ENCODE data around the gene CD46.

Gene CD46

GRCh38 chr1:207810606-207811295 lies 58.9 kb downstream of the CD46 start:
- no peaks in the 10 kb centered on the region for H3K9me3 ChIP-seq (replicated peaks; ENCODE audit: low read length)
- H3K36me3 ChIP-seq (ENCODE audit: insufficient read depth, low read length): peaks cover 62% of the 10 kb centered on the region
- H3K9ac ChIP-seq (ENCODE audit: low read depth, low read length): peak overlapping the region; percentile 54
- no peaks in the 10 kb centered on the region for H3K27me3 ChIP-seq (ENCODE audit: control insufficient read depth, insufficient read depth, low read length)
- no peak overlapping the region for H3K4me3 ChIP-seq (ENCODE audit: low read length)
- peaks cover 52% of the 10 kb centered on the region for H3K4me1 ChIP-seq (ENCODE audit: control insufficient read depth, insufficient read depth, low read length)
- H3K4me2 ChIP-seq (ENCODE audit: low read length): no peak overlapping the region

GRCh38 chr1:207811319-207811718 lies 59.5 kb downstream of the CD46 start:
- Histone ChIP-seq H3K27me3 (ENCODE audit: control insufficient read depth, insufficient read depth, low read length) (no peaks in the 10 kb centered on the region), H3K9me3 (replicated peaks; ENCODE audit: low read length) (no peaks in the 10 kb centered on the region), H3K9ac (ENCODE audit: low read depth, low read length) (no peak overlapping the region), H3K4me2 (ENCODE audit: low read length) (no peak overlapping the region), H3K4me1 (ENCODE audit: control insufficient read depth, insufficient read depth, low read length) (peaks cover 53% of the 10 kb centered on the region), H3K4me3 (ENCODE audit: low read length) (no peak overlapping the region), H3K36me3 (ENCODE audit: insufficient read depth, low read length) (peaks cover 64% of the 10 kb centered on the region)

- Histone ChIP-seq H3K9me3 (replicated peaks; ENCODE audit: low read length) (no peaks in the 10 kb centered on the region), H3K4me2 (ENCODE audit: low read length) (peak overlapping the region; percentile 32), H3K36me3 (ENCODE audit: insufficient read depth, low read length) (peaks cover 64% of the 10 kb centered on the region), H3K9ac (ENCODE audit: low read depth, low read length) (no peak overlapping the region), H3K4me1 (ENCODE audit: control insufficient read depth, insufficient read depth, low read length) (peaks cover 51% of the 10 kb centered on the region), H3K27me3 (ENCODE audit: control insufficient read depth, insufficient read depth, low read length) (no peaks in the 10 kb centered on the region), H3K4me3 (ENCODE audit: low read length) (peak overlapping the region; percentile 17)
These were observed 60.3 kb downstream of the CD46 start for GRCh38 chr1:207811920-207812720.

- Histone ChIP-seq H3K9ac (ENCODE audit: low read depth, low read length) (no peak overlapping the region), H3K9me3 (replicated peaks; ENCODE audit: low read length) (no peaks in the 10 kb centered on the region), H3K27me3 (ENCODE audit: control insufficient read depth, insufficient read depth, low read length) (no peaks in the 10 kb centered on the region), H3K36me3 (ENCODE audit: insufficient read depth, low read length) (peaks cover 63% of the 10 kb centered on the region), H3K4me1 (ENCODE audit: control insufficient read depth, insufficient read depth, low read length) (peaks cover 48% of the 10 kb centered on the region), H3K4me2 (ENCODE audit: low read length) (no peak overlapping the region), H3K4me3 (ENCODE audit: low read length) (no peak overlapping the region)
These were observed 61.1 kb downstream of the CD46 start for GRCh38 chr1:207812778-207813511.

- Histone ChIP-seq H3K9me3 (replicated peaks; ENCODE audit: low read length) (no peaks in the 10 kb centered on the region), H3K4me1 (ENCODE audit: control insufficient read depth, insufficient read depth, low read length) (peaks cover 51% of the 10 kb centered on the region), H3K36me3 (ENCODE audit: insufficient read depth, low read length) (peaks cover 63% of the 10 kb centered on the region), H3K4me3 (ENCODE audit: low read length) (no peak overlapping the region), H3K4me2 (ENCODE audit: low read length) (no peak overlapping the region), H3K27me3 (ENCODE audit: control insufficient read depth, insufficient read depth, low read length) (no peaks in the 10 kb centered on the region), H3K9ac (ENCODE audit: low read depth, low read length) (no peak overlapping the region)
These were observed 61.6 kb downstream of the CD46 start for GRCh38 chr1:207813512-207813881.

GRCh38 chr1:207813946-207814345 lies 62.1 kb downstream of the CD46 start:
- Histone ChIP-seq H3K4me1 (ENCODE audit: control insufficient read depth, insufficient read depth, low read length) (peaks cover 55% of the 10 kb centered on the region), H3K9ac (ENCODE audit: low read depth, low read length) (no peak overlapping the region), H3K27me3 (ENCODE audit: control insufficient read depth, insufficient read depth, low read length) (no peaks in the 10 kb centered on the region), H3K4me2 (ENCODE audit: low read length) (no peak overlapping the region), H3K36me3 (ENCODE audit: insufficient read depth, low read length) (peaks cover 59% of the 10 kb centered on the region), H3K9me3 (replicated peaks; ENCODE audit: low read length) (no peaks in the 10 kb centered on the region), H3K4me3 (ENCODE audit: low read length) (no peak overlapping the region)

GRCh38 chr1:207814469-207814868 lies 62.6 kb downstream of the CD46 start:
- H3K9me3 ChIP-seq (replicated peaks; ENCODE audit: low read length): no peaks in the 10 kb centered on the region
- H3K4me3 ChIP-seq (ENCODE audit: low read length): no peak overlapping the region
- H3K4me1 ChIP-seq (ENCODE audit: control insufficient read depth, insufficient read depth, low read length): peaks cover 61% of the 10 kb centered on the region
- H3K4me2 ChIP-seq (ENCODE audit: low read length): no peak overlapping the region
- no peaks in the 10 kb centered on the region for H3K27me3 ChIP-seq (ENCODE audit: control insufficient read depth, insufficient read depth, low read length)
- peaks cover 55% of the 10 kb centered on the region for H3K36me3 ChIP-seq (ENCODE audit: insufficient read depth, low read length)
- no peak overlapping the region for H3K9ac ChIP-seq (ENCODE audit: low read depth, low read length)

- Histone ChIP-seq H3K36me3 (ENCODE audit: insufficient read depth, low read length) (peaks cover 55% of the 10 kb centered on the region), H3K27me3 (ENCODE audit: control insufficient read depth, insufficient read depth, low read length) (no peaks in the 10 kb centered on the region)
These were observed 63.6 kb downstream of the CD46 start for GRCh38 chr1:207815466-207815865.

GRCh38 chr1:207815913-207816291 lies 64.0 kb downstream of the CD46 start:
- no peak overlapping the region for H3K4me3 ChIP-seq (ENCODE audit: low read length)
- no peak overlapping the region for H3K9ac ChIP-seq (ENCODE audit: low read depth, low read length)
- H3K27me3 ChIP-seq (ENCODE audit: control insufficient read depth, insufficient read depth, low read length): no peaks in the 10 kb centered on the region
- peaks cover 55% of the 10 kb centered on the region for H3K36me3 ChIP-seq (ENCODE audit: insufficient read depth, low read length)
- H3K9me3 ChIP-seq (replicated peaks; ENCODE audit: low read length): no peaks in the 10 kb centered on the region
- no peak overlapping the region for H3K4me2 ChIP-seq (ENCODE audit: low read length)
- peaks cover 51% of the 10 kb centered on the region for H3K4me1 ChIP-seq (ENCODE audit: control insufficient read depth, insufficient read depth, low read length)

More at GRCh38 chr1:207815466-207815865, 63.6 kb downstream of the CD46 start:
- Histone ChIP-seq H3K4me3 (ENCODE audit: low read length) (no peak overlapping the region), H3K4me2 (ENCODE audit: low read length) (no peak overlapping the region), H3K4me1 (ENCODE audit: control insufficient read depth, insufficient read depth, low read length) (peaks cover 55% of the 10 kb centered on the region), H3K9ac (ENCODE audit: low read depth, low read length) (no peak overlapping the region), H3K9me3 (replicated peaks; ENCODE audit: low read length) (no peaks in the 10 kb centered on the region)

GRCh38 chr1:207817166-207817565 lies 65.3 kb downstream of the CD46 start:
- H3K9ac ChIP-seq (ENCODE audit: low read depth, low read length): no peak overlapping the region
- H3K4me3 ChIP-seq (ENCODE audit: low read length): no peak overlapping the region
- no peaks in the 10 kb centered on the region for H3K9me3 ChIP-seq (replicated peaks; ENCODE audit: low read length)
- peaks cover 48% of the 10 kb centered on the region for H3K4me1 ChIP-seq (ENCODE audit: control insufficient read depth, insufficient read depth, low read length)
- peaks cover 52% of the 10 kb centered on the region for H3K36me3 ChIP-seq (ENCODE audit: insufficient read depth, low read length)
- H3K27me3 ChIP-seq (ENCODE audit: control insufficient read depth, insufficient read depth, low read length): no peaks in the 10 kb centered on the region
- H3K4me2 ChIP-seq (ENCODE audit: low read length): no peak overlapping the region
